Effector CD8-positive, alpha-beta T cell (primary cell): ENCODE data around the gene PRCP.

Experiments
- DNase-seq: peaks from one replicate; lab custom pipeline; 2025; lab: John Stamatoyannopoulos, UW

The PRCP gene

GRCh38 chr11:82907371-82907770 is 7.1 kb upstream of the PRCP start:
- DNase-seq, result no peak

- DNase-seq, result no peak
These were observed 6.7 kb upstream of the PRCP start for GRCh38 chr11:82906931-82907330.

DNA sequence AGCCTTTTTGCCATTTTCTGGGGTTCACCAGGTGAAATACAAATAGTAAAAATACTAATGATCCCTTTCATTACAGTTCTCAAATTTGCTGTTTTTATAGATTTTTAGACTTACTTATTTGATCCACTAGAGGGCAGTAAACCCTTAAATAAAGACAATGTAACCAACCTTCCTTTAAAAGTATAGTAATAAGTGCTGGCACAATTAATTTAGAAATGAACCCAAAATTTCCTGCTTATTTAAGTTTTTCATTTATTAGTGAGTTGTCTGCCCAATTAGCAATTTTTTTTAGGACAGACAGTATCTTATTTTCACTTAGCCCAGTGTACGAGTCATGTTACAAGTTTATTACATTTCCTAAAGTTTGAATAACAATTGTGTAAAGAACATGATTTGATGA is 6.0 kb upstream of the PRCP start:
- no peak for DNase-seq

GRCh38 chr11:82903843-82904586 is 3.8 kb upstream of the PRCP start:
- no peak for DNase-seq

GRCh38 chr11:82902880-82903279 is 2.6 kb upstream of the PRCP start:
- no peak for DNase-seq

DNA sequence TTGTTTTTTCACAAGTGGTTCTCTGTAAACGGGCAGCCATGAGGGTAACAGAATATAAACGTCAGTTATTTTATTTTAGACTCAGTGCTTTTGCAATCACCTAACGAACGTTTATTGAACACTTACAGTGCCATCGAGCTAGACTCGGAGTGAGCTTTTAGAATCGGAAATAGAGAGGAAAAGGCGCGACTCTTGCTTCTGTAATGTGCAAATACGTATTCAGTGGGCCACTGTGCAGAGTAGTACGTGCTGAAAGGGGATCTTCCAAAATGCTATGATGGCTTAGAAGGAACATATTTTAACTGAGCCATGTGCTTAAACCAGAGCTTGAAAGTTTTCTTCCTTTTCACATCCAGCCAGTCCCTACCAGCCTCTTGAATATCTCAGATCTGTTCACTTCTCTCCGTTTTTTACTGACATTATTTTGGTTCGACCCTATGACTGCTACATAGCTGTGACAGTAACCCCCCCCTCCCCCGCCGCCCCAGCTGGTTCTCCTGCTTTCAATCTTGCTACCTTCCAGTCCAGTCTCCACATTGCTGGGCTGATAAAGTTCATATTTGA is 1.8 kb upstream of the PRCP start:
- no peak for DNase-seq

DNA sequence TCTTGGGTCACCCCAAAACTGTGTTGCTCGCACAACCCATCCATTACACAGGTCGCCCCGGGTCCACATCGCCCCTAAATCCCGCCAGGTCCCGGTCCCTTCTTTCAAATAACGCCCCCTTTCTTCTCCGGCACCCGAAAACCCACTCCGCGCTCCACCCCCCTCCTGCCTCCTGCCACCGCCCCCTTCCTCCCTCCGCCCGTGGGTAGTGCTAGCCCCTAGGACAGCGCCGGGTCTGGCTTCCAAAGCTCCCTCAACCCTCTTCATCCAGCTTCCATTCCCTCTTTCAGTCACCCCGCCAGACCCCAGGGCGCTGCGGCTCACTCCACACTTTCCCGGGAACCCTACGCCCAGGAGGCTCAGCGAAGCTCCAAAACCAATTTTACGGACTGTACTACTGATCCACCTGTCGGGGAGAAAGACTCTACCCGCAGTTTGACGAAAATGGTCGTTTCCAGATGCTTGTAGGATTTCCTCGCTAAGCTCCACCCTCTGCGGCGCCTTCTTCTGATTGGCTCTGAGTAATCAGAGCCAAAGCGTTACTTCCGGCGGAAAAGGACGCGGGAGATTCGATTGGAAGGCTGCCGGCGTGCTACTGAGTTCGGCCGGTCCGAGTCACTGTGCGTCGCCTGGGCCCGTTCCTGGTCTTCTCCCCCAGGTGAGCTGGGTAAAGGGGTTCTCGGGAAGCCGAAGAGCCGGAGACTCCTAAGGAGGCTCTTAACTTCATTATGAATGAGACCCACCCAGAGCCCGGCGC is 1.1 kb upstream of the PRCP start, which contains the start of gene DDIAS:
Gene DDIAS, plus strand, starts transcription at position 572 of the 757 bp plus-strand sequence. CDS start 13,003 bp downstream, outside the sequence.
- DNase-seq, result peak; percentile 91

GRCh38 chr11:82899957-82900276 is 313 bp downstream of the PRCP start:
- DNase-seq, result no peak

GRCh38 chr11:82899186-82899820 is 927 bp downstream of the PRCP start:
- no peak for DNase-seq

GRCh38 chr11:82898241-82898640 is 2.0 kb downstream of the PRCP start:
- DNase-seq, result no peak

DNA sequence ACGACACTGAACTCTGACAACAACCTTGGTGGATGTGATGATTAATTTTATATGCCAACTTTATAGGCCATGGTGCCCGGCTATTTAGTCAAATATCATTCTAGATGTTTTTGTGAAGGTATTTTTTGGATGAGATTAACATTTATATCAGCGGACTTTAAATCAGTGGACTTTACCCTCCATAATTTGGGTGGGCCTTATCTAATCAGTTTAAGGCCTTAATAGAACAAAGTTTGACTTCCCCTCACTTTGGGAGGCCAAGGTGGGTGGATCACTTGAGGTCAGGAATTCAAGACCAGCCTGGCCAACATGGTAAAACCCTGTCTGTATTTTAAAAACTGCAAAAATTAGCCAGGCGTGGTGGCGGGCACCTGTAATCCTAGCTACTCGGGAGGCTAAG is 4.0 kb downstream of the PRCP start:
- no peak for DNase-seq

GRCh38 chr11:82895437-82896091 is 4.7 kb downstream of the PRCP start:
- DNase-seq, result no peak

DNA sequence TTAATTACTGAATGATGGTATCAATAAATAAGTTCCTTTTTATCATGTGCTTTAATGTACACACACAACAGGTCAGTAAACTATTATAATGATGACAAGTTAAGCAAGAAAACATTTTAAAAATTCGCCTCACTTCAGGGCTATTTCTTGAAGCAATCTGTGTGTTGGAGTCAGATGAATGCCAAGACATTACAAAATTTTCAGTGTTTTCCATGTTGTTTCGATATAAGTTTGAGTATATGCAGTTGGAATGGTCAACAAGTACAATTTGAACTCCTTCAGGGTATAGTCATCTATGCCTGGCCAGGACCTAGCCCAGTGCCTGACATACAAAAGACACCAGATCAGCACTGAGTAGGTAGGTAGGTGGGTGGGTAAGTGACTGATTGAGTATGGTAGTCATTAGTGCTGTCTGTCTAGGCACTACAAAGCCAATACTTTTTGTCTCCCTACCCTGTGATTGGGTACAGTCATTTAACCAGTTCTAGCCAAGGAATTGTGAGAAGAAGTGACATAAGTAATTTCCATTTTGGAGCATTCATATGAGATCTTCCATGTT is 7.5 kb downstream of the PRCP start:
- no peak for DNase-seq

DNA sequence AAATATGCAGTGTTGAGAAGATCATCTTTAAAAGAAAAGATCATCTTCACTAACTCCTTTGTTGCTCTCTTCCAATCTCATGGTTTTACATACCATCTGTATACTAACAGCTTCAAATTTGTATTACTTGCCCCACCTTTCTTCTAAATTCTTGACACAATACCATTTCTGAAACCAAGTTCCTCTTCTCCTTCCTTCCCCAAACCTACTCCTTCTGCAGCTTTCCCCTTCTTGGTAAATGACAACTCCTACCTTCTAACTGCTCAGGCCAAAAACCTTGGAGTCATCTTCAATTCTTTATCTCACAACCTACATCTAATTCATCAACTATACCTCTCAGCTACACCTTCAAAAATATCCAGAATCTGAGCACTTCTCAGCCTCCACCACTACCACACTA is 9.3 kb downstream of the PRCP start:
- DNase-seq, result no peak

GRCh38 chr11:82890002-82890341 is 10.3 kb downstream of the PRCP start:
- no peak for DNase-seq

GRCh38 chr11:82889133-82890001 is 10.9 kb downstream of the PRCP start:
- no peak for DNase-seq

DNA sequence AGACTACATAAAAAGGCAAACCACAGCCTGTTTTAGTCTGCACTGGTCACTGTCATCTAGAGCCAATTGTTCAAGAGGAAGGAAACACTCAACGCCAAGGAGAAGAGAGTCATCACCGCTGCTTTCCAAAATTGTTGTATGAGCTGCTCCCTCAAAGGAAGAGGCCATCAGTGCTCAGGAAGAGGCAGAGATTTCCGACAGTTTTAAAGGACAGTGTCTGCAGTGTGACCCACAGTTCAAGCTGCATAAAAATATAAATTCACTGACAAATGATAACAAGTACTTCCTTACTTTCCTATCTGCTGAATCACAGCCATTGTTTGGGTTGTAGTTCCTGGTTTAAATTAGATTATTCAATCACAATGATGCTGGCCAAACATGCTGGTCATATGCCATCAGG is 16.4 kb downstream of the PRCP start:
- no peak for DNase-seq

DNA sequence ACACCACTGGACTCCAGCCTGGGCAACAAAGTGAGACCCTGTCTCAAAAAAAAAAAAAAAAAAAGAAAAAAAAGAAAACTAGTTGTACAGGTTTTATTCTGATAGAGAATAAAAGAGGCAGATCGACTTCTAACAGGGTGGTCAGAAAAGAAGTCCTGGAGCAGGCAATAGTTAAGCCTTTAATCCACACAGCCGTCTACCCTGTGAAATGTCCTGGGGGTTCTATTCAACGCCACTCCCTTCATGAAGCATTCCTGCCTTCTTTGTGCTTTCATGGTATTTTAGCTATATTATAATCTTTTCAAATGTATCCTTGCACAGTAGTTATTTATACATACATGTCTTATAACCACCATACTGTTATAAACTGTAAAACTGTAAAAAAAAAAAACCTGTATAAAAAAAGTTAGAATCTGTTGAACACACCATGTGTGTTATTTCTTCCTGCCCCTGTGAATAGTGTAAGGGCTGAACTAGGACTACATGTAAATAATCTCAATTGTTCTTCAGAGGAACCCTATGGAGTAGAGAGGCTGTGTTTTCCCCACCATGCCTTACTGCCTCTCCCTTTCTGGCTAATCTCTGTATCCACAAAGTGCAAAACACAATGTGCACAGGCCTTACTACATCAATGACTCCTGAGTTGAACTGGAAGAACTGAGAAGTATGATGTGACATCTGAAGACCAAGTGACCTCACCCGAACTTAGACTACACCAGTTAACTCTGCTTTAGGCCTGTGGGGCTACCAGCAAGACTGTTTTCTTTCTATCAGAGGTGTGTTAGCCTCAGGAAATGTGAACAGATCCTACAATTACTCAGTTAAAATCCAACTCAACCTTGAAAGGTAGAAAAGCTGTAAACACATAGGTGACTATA is 25.3 kb downstream of the PRCP start:
- DNase-seq, result no peak

- no peak for DNase-seq
These were observed 26.3 kb downstream of the PRCP start for GRCh38 chr11:82873919-82874333.
